Lung (tissue), 12 donors: ENCODE results near the gene UNC13B. TPM values are rescaled to one million over a fixed set of nuclear protein-coding genes. Genes with fewer than 3 reads are reported as not detected.

Source experiments
- ATAC-seq: fragments of 200-7000 bp; cut with Tn5 transposase; one replicate; pipeline ENCODE4 v1.9.1; 2020; ENCODE audit warnings: moderate number of reproducible peaks; ENCODE audit not compliant: insufficient read depth, low FRiP score
- DNase-seq, 3 donors: peaks; one replicate each; pipeline ENCODE4 v3.0.0-alpha.2; 2013 to 2017
- H3K27ac ChIP-seq, 2 donors: one replicate each; pipeline ENCODE4 v1.5.1; 2013; ENCODE audit warnings: mild to moderate bottlenecking in 2 of 2, moderate library complexity in 2 of 2, control low read depth in 1 of 2, inconsistent platforms in 1 of 2, low read depth in 1 of 2, low read length in 1 of 2
- H3K27me3 ChIP-seq, 3 donors: one replicate each; pipeline ENCODE4 v1.5.1; 2013; ENCODE audit warnings: low read length in 2 of 3; ENCODE audit not compliant: control insufficient read depth in 3 of 3, insufficient read depth in 3 of 3
- H3K36me3 ChIP-seq, 4 donors: one replicate each; pipeline ENCODE4 v1.5.1; 2013; ENCODE audit warnings: low read length in 4 of 4, mild to moderate bottlenecking in 1 of 4, moderate library complexity in 1 of 4; ENCODE audit not compliant: control insufficient read depth in 4 of 4, insufficient read depth in 4 of 4
- H3K4me1 ChIP-seq, 5 donors: one replicate each; pipeline ENCODE4 v1.5.1; 2013; ENCODE audit warnings: low read length in 5 of 5, mild to moderate bottlenecking in 2 of 5, moderate library complexity in 1 of 5; ENCODE audit not compliant: control insufficient read depth in 5 of 5, insufficient read depth in 5 of 5
- H3K4me3 ChIP-seq: one replicate; pipeline ENCODE4 v1.5.1; 2013; ENCODE audit warnings: mild to moderate bottlenecking, control low read depth, moderate library complexity
- H3K9ac ChIP-seq, 2 donors: one replicate each; pipeline ENCODE4 v1.5.1; 2013; ENCODE audit warnings: low read length in 2 of 2, control low read depth in 1 of 2; ENCODE audit not compliant: insufficient read depth in 1 of 2
- H3K9me3 ChIP-seq, 4 donors: one replicate each; pipeline ENCODE4 v1.5.1; 2013; ENCODE audit warnings: low read length in 3 of 4, mild to moderate bottlenecking in 1 of 4, moderate library complexity in 1 of 4; ENCODE audit not compliant: control insufficient read depth in 4 of 4, insufficient read depth in 3 of 4
- WGBS, 2 donors: extraction: QIAGEN DNeasy Blood & Tissue Kit; methylation state at CpG; one replicate each; pipeline ENCODE4 v1.1.7; 2013; 5-methylcytosine and 5-hydroxymethylcytosine counted together
- polyA plus RNA-seq, 2 donors: library from polyadenylated mRNA; stranded (reverse); fragments of 200-250 nt; gene quantifications; one replicate each; pipeline ENCODE4 v1.2.1, GENCODE V29; 2013
- total RNA-seq, 2 donors: library from RNA; depleted of rRNA in 1 of 2; stranded (reverse); fragments of >200 nt in 1 of 2; gene quantifications; one replicate each; pipeline ENCODE4 v1.2.1, GENCODE V29; 2014 to 2021
- TF ChIP-seq, protein P1 (sequence below): IDR thresholded peaks from 2 replicates; pipeline ENCODE4 v1.5.1; 2012; ENCODE audit warnings: mild to moderate bottlenecking; ENCODE audit errors: control extremely low read depth, extremely low read depth
- donor health status: control.
- donor health status: control.
- donor health status: Bipolar disorder and iron deficiency.
- donor health status: healthy.
- donor health status: DM: yes; HTN: yes; CAD: no.

Gene UNC13B
- total and polyA plus RNA-seq, 4 donors, result 25.8 to 102 (median 64.4) TPM

GRCh38 chr9:35398651-35399335 lies 237.0 kb downstream of the UNC13B start:
- H3K9ac ChIP-seq, result no peak overlapping the region

DNA sequence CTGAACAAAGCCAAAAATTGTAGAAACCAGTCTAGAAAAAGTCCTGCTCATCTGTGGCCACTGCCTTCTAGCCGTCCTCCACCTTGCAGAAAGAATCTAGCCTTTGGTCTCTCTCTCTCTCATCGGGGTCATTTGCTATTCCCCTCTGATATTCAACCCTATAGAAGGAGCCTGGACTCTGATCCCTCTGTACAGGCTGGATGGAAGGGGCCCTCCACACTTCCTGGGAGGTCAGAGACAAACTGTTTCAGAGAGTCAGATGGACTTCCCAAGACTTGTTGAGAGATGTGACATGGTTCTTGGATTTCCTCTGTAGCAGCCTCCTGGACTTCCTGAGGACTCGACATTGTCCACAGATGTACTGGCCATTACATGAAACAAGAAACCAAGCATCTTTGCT lies 243.1 kb downstream of the UNC13B start:
- H3K9ac ChIP-seq, result no peak overlapping the region
- TF ChIP-seq, protein P1, sequence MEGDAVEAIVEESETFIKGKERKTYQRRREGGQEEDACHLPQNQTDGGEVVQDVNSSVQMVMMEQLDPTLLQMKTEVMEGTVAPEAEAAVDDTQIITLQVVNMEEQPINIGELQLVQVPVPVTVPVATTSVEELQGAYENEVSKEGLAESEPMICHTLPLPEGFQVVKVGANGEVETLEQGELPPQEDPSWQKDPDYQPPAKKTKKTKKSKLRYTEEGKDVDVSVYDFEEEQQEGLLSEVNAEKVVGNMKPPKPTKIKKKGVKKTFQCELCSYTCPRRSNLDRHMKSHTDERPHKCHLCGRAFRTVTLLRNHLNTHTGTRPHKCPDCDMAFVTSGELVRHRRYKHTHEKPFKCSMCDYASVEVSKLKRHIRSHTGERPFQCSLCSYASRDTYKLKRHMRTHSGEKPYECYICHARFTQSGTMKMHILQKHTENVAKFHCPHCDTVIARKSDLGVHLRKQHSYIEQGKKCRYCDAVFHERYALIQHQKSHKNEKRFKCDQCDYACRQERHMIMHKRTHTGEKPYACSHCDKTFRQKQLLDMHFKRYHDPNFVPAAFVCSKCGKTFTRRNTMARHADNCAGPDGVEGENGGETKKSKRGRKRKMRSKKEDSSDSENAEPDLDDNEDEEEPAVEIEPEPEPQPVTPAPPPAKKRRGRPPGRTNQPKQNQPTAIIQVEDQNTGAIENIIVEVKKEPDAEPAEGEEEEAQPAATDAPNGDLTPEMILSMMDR, result no peak
- H3K36me3 ChIP-seq, result peaks cover 0 to 42% (median 14%) of the 10 kb centered on the region in 4 donors
- WGBS, 2 donors, result 92 to 95% methylated on average over 3 of the region's 3 CpGs
- no peak overlapping the region for H3K4me3 ChIP-seq
- ATAC-seq, result no peak
- H3K27me3 ChIP-seq, result peaks cover 0 to 2% (median 0%) of the 10 kb centered on the region in 3 donors
- no peak overlapping the region for H3K27ac ChIP-seq
- H3K9me3 ChIP-seq, result peaks cover 0 to 1% (median 0%) of the 10 kb centered on the region in 4 donors
- no peak for DNase-seq
- H3K4me1 ChIP-seq, result no peaks in the 10 kb centered on the region

More at GRCh38 chr9:35398651-35399335, 237.0 kb downstream of the UNC13B start:
- Histone ChIP-seq H3K4me1 (no peaks in the 10 kb centered on the region), H3K9me3 (peaks cover 0 to 1% (median 0%) of the 10 kb centered on the region in 4 donors), H3K36me3 (peaks cover 0 to 66% (median 25%) of the 10 kb centered on the region in 4 donors), H3K27ac (no peak overlapping the region), H3K4me3 (no peak overlapping the region), H3K27me3 (no peaks in the 10 kb centered on the region)
- TF ChIP-seq, protein P1, result no peak
- no peak for ATAC-seq
- DNase-seq, result no peak
- WGBS, 2 donors, result 93 to 94% methylated on average over 16 of the region's 16 CpGs

GRCh38 chr9:35406183-35406959 lies 244.6 kb downstream of the UNC13B start:
- H3K4me3 ChIP-seq, result no peak overlapping the region
- peak; percentile 12 to 57 (median 30) for DNase-seq
- H3K4me1 ChIP-seq, result no peaks in the 10 kb centered on the region
- TF ChIP-seq, protein P1, result no peak
- peaks cover 0 to 28% (median 7%) of the 10 kb centered on the region in 4 donors for H3K36me3 ChIP-seq
- H3K9me3 ChIP-seq, result peaks cover 0 to 1% (median 0%) of the 10 kb centered on the region in 4 donors
- no peak overlapping the region for H3K9ac ChIP-seq
- 35 to 53% methylated on average over 28 of the region's 28 CpGs for WGBS, 2 donors
- no peak for ATAC-seq
- peaks cover 0 to 2% (median 0%) of the 10 kb centered on the region in 3 donors for H3K27me3 ChIP-seq
- H3K27ac ChIP-seq, result no peak overlapping the region
